NB4 (cell line): ENCODE results near the gene SMIM21.

Source experiments
- MYC ChIP-seq: IDR thresholded peaks from 2 replicates; pipeline ENCODE4 v1.6.1; 2011; ENCODE audit warnings: low read depth, low read length
- POLR2A ChIP-seq: IDR thresholded peaks from 2 replicates; pipeline ENCODE4 v1.6.1; 2011; ENCODE audit warnings: mild to moderate bottlenecking; ENCODE audit not compliant: insufficient read length; ENCODE audit errors: extremely low read depth
- TF ChIP-seq, protein P1 (sequence below): IDR thresholded peaks from one replicate; pipeline ENCODE4 v1.5.1; 2012; ENCODE audit warnings: low read depth, low read length
- TF ChIP-seq, protein P2 (sequence below): IDR thresholded peaks from 2 replicates; pipeline ENCODE4 v1.6.1; 2011; ENCODE audit warnings: low read depth, low read length

DNA sequence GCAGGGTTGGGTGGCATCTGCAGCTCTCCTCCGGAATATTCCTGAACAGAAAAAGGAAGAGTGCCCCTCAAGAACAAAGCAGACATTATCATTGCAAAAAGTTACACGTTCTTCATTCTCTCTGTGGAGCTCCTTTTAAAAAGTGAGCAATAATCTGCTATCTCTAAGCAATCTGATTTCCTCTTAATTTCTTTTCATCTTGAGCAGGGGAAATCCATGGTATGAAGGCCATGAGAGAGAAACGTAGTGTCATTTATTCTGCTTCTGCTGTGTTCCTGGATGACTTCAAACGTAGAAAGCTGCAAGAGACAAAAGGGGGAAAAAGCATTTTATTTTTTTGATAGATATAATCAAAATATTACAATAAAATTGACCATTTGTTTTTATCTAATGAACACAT is 16.9 kb downstream of the SMIM21 start:
- TF ChIP-seq, protein P1, sequence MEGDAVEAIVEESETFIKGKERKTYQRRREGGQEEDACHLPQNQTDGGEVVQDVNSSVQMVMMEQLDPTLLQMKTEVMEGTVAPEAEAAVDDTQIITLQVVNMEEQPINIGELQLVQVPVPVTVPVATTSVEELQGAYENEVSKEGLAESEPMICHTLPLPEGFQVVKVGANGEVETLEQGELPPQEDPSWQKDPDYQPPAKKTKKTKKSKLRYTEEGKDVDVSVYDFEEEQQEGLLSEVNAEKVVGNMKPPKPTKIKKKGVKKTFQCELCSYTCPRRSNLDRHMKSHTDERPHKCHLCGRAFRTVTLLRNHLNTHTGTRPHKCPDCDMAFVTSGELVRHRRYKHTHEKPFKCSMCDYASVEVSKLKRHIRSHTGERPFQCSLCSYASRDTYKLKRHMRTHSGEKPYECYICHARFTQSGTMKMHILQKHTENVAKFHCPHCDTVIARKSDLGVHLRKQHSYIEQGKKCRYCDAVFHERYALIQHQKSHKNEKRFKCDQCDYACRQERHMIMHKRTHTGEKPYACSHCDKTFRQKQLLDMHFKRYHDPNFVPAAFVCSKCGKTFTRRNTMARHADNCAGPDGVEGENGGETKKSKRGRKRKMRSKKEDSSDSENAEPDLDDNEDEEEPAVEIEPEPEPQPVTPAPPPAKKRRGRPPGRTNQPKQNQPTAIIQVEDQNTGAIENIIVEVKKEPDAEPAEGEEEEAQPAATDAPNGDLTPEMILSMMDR, result no peak
- TF ChIP-seq, protein P2, sequence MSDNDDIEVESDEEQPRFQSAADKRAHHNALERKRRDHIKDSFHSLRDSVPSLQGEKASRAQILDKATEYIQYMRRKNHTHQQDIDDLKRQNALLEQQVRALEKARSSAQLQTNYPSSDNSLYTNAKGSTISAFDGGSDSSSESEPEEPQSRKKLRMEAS, result no peak
- TF ChIP-seq POLR2A (no peak), MYC (no peak)
